SK-N-SH (cell line): ENCODE data around the gene CFAP99. TPM values are rescaled to one million over a fixed set of nuclear protein-coding genes. Genes with fewer than 3 reads are reported as not detected.

ENCODE experiments used
- CTCF ChIA-PET: fragments of 300-600, 350-600 bp; formaldehyde crosslinking; extraction: SDS; loops from one replicate; lab custom pipeline; 2021; lab: Yijun Ruan, JAX
- POLR2A ChIA-PET: fragments of 350-600 bp; sonication (Branson Sonifier 250); formaldehyde crosslinking; extraction: SDS; loops from one replicate; lab custom pipeline; 2020; ENCODE audit warnings: antibody characterized with exemption, inconsistent platforms; lab: Yijun Ruan, JAX
- DNase-seq: peaks from one replicate; pipeline ENCODE4 v3.0.0; 2012
- H2AFZ ChIP-seq: fragments of 200-600 bp; sonication (generic); 2 replicates; pipeline ENCODE4 v1.8.1; 2016; ENCODE audit warnings: antibody characterized with exemption, mild to moderate bottlenecking, low read depth
- H3F3A ChIP-seq: fragments of 200-600 bp; sonication (generic); replicated peaks from 2 replicates; pipeline ENCODE3; 2016; ENCODE audit warnings: antibody characterized with exemption, mild to moderate bottlenecking; ENCODE audit not compliant: insufficient read depth
- H3K27ac ChIP-seq, 2 experiments: fragments of 200-500 bp in 1 of 2; fragments of 200-600 bp in 1 of 2; sonication (Bioruptor generic) in 1 of 2; sonication (generic), shearing (Covaris generic) in 1 of 2; 2 replicates each; pipeline versions ENCODE4 v1.5.1 to v1.6.1; 2014 to 2016; ENCODE audit warnings: low read depth in 2 of 2, inconsistent platforms in 1 of 2, low read length in 1 of 2, mild to moderate bottlenecking in 1 of 2, mixed read lengths in 1 of 2
- H3K27me3 ChIP-seq: fragments of 200-600 bp; sonication (generic), shearing (Covaris generic); 2 replicates; pipeline ENCODE4 v1.6.1; 2016; ENCODE audit warnings: mixed run types; ENCODE audit not compliant: insufficient read depth
- H3K36me3 ChIP-seq, 2 experiments: fragments of 200-500 bp in 1 of 2; fragments of 200-600 bp in 1 of 2; sonication (Bioruptor generic) in 1 of 2; sonication (generic) in 1 of 2; replicated peaks in 1 of 2; 2 replicates each; pipeline versions ENCODE3 to v1.5.1; 2014 to 2016; ENCODE audit warnings: low read length in 1 of 2, mild to moderate bottlenecking in 1 of 2; ENCODE audit not compliant: insufficient read depth in 2 of 2, control insufficient read depth in 1 of 2
- H3K4me1 ChIP-seq, 2 experiments: fragments of 200-500 bp in 1 of 2; fragments of 200-600 bp in 1 of 2; sonication (Bioruptor generic) in 1 of 2; sonication (generic), shearing (Covaris generic) in 1 of 2; 2 replicates each; pipeline versions ENCODE4 v1.5.1 to v1.6.1; 2014 to 2016; ENCODE audit warnings: low read depth in 1 of 2, low read length in 1 of 2, mixed run types in 1 of 2; ENCODE audit not compliant: insufficient read depth in 2 of 2, control insufficient read depth in 1 of 2
- H3K4me2 ChIP-seq: fragments of 200-600 bp; sonication (generic), shearing (Covaris generic); 2 replicates; pipeline ENCODE4 v1.6.1; 2017; ENCODE audit warnings: mixed run types
- H3K4me3 ChIP-seq, 2 experiments: fragments of 200-500 bp in 1 of 2; fragments of 200-600 bp in 1 of 2; sonication (Bioruptor generic) in 1 of 2; sonication (generic), shearing (Covaris generic) in 1 of 2; 2 replicates each; pipeline versions ENCODE4 v1.5.1 to v1.8.1; 2014 to 2016; ENCODE audit warnings: low read depth in 2 of 2, inconsistent platforms in 1 of 2, low read length in 1 of 2, mild to moderate bottlenecking in 1 of 2, mixed read lengths in 1 of 2, moderate library complexity in 1 of 2
- H3K79me2 ChIP-seq: fragments of 200-600 bp; sonication (generic); 2 replicates; pipeline ENCODE4 v1.8.1; 2017; ENCODE audit warnings: mild to moderate bottlenecking; ENCODE audit not compliant: insufficient read depth
- H3K9ac ChIP-seq: fragments of 200-600 bp; sonication (generic); 2 replicates; pipeline ENCODE4 v1.6.1; 2017; ENCODE audit warnings: mixed run types
- H3K9me2 ChIP-seq: fragments of 200-600 bp; sonication (generic); 2 replicates; pipeline ENCODE4 v1.6.1; 2017; ENCODE audit warnings: mixed run types
- H3K9me3 ChIP-seq: fragments of 200-600 bp; sonication (generic); 2 replicates; pipeline ENCODE4 v1.6.1; 2017; ENCODE audit warnings: mixed run types, mild to moderate bottlenecking, moderate library complexity
- H4K20me1 ChIP-seq: fragments of 200-600 bp; sonication (generic); 2 replicates; pipeline ENCODE4 v1.6.1; 2017; ENCODE audit warnings: mild to moderate bottlenecking, mixed run types; ENCODE audit not compliant: insufficient read depth
- CHD2 ChIP-seq: fragments of 150-350 bp; IDR thresholded peaks from 2 replicates; pipeline ENCODE4 v1.6.1; 2018; ENCODE audit warnings: low read length; ENCODE audit not compliant: partially characterized antibody
- EP300 ChIP-seq, 2 experiments: IDR thresholded peaks; 2 replicates each; pipeline versions ENCODE4 v1.4.0 to v1.6.1; 2012; ENCODE audit warnings: borderline replicate concordance in 1 of 2, low read depth in 1 of 2, low read length in 1 of 2
- FOSL2 ChIP-seq: IDR thresholded peaks from 2 replicates; pipeline ENCODE4 v1.4.0; 2012; ENCODE audit warnings: low read depth, mild to moderate bottlenecking, moderate library complexity, borderline replicate concordance
- FOXJ3 ChIP-seq: sonication (generic); formaldehyde crosslinking; IDR thresholded peaks from 2 replicates; pipeline ENCODE4 v1.5.1; 2020; ENCODE audit warnings: mild to moderate bottlenecking, missing genetic modification reagents
- FOXM1 ChIP-seq: IDR thresholded peaks from 2 replicates; pipeline ENCODE4 v1.4.0; 2012; ENCODE audit warnings: low read depth, mild to moderate bottlenecking
- GABPA ChIP-seq: IDR thresholded peaks from 2 replicates; pipeline ENCODE4 v1.4.0; 2012; ENCODE audit warnings: low read depth, mild to moderate bottlenecking
- GATA2 ChIP-seq: sonication (generic); formaldehyde crosslinking; IDR thresholded peaks from 2 replicates; pipeline ENCODE4 v1.5.0; 2020; ENCODE audit warnings: mild to moderate bottlenecking, missing genetic modification reagents
- JUND ChIP-seq: IDR thresholded peaks from 2 replicates; pipeline ENCODE4 v1.4.0; 2012
- MAX ChIP-seq: IDR thresholded peaks from 2 replicates; pipeline ENCODE4 v1.4.0; 2012; ENCODE audit warnings: low read depth
- PBX3 ChIP-seq: IDR thresholded peaks from 2 replicates; pipeline ENCODE4; 2012
- POLR2AphosphoS5 ChIP-seq: IDR thresholded peaks from 2 replicates; pipeline ENCODE4 v1.6.1; 2012; ENCODE audit warnings: low read depth, low read length
- RFX5 ChIP-seq: IDR thresholded peaks from 2 replicates; pipeline ENCODE4 v1.6.1; 2012; ENCODE audit warnings: mild to moderate bottlenecking, improper control_type of control experiment, low read length
- RXRA ChIP-seq: IDR thresholded peaks from 2 replicates; pipeline ENCODE4 v1.4.0; 2012; ENCODE audit warnings: low read depth, mild to moderate bottlenecking, borderline replicate concordance
- SIN3A ChIP-seq: IDR thresholded peaks from 2 replicates; pipeline ENCODE4 v1.6.1; 2012; ENCODE audit warnings: low read depth, mild to moderate bottlenecking, low read length, moderate library complexity, borderline replicate concordance
- TAF1 ChIP-seq: IDR thresholded peaks from 2 replicates; pipeline ENCODE4 v1.6.1; 2012; ENCODE audit warnings: low read depth, mild to moderate bottlenecking, low read length, moderate library complexity, borderline replicate concordance
- USF1 ChIP-seq: IDR thresholded peaks from 2 replicates; pipeline ENCODE4 v1.4.0; 2012; ENCODE audit warnings: low read depth, borderline replicate concordance
- YY1 ChIP-seq: IDR thresholded peaks from 2 replicates; pipeline ENCODE4 v1.4.0; 2012; ENCODE audit warnings: low read depth, mild to moderate bottlenecking
- WGBS: methylation state at CpG from one replicate; pipeline ENCODE4 v1.1.6; 2017; ENCODE audit warnings: low lambda C conversion rate; 5-methylcytosine and 5-hydroxymethylcytosine counted together
- polyA plus RNA-seq, 3 experiments: library from polyadenylated mRNA; depleted of rRNA; stranded (reverse); fragments of >200 nt; gene quantifications; 2 replicates each; pipeline ENCODE4 v1.2.3, GENCODE V29; 2012
- TF ChIP-seq, protein P1 (sequence below): fragments of 150-350 bp; IDR thresholded peaks from 2 replicates; pipeline ENCODE4 v1.6.1; 2016; ENCODE audit warnings: mild to moderate bottlenecking, low read depth, low read length

Gene CFAP99
- polyA plus RNA-seq, 1 of the 3 experiments (the other 2 are of a cell fraction) = 0.13 TPM

- no peak for TF ChIP-seq PBX3
- no peak for TF ChIP-seq MAX
- TF ChIP-seq, protein P1, sequence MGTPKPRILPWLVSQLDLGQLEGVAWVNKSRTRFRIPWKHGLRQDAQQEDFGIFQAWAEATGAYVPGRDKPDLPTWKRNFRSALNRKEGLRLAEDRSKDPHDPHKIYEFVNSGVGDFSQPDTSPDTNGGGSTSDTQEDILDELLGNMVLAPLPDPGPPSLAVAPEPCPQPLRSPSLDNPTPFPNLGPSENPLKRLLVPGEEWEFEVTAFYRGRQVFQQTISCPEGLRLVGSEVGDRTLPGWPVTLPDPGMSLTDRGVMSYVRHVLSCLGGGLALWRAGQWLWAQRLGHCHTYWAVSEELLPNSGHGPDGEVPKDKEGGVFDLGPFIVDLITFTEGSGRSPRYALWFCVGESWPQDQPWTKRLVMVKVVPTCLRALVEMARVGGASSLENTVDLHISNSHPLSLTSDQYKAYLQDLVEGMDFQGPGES = no peak
- TF ChIP-seq SIN3A = no peak
- no peak for TF ChIP-seq CHD2
- TF ChIP-seq GATA2 (CRISPR knock-in tag) = no peak
These were observed 9.8 kb upstream of the CFAP99 start (continued) for GRCh38 chr4:2408976-2409375.

GRCh38 chr4:2409381-2409783, 9.4 kb upstream of the CFAP99 start:
- H3K9me2 ChIP-seq = no peaks in the 10 kb centered on the region
- no peaks in the 10 kb centered on the region for H3K27me3 ChIP-seq
- H3F3A ChIP-seq = peaks cover 11% of the 10 kb centered on the region
- H3K36me3 ChIP-seq = no peaks in the 10 kb centered on the region
- H3K4me2 ChIP-seq = no peak overlapping the region
- peaks cover 9 to 26% of the 10 kb centered on the region in 2 experiments; a peak in 2 of 4 replicates for H3K4me1 ChIP-seq
- 85% methylated on average over 4 of the region's 14 CpGs for WGBS
- H3K4me3 ChIP-seq = no peak overlapping the region
- H3K27ac ChIP-seq = no peak overlapping the region
- ChIA-PET POLR2A (no interaction called here), CTCF (no interaction called here)
- DNase-seq = no peak
- TF ChIP-seq FOXM1 = no peak
- H4K20me1 ChIP-seq = no peaks in the 10 kb centered on the region
- H3K9me3 ChIP-seq = no peaks in the 10 kb centered on the region
- H3K79me2 ChIP-seq = no peaks in the 10 kb centered on the region
- no peak overlapping the region for H3K9ac ChIP-seq
- H2AFZ ChIP-seq = no peak overlapping the region

DNA sequence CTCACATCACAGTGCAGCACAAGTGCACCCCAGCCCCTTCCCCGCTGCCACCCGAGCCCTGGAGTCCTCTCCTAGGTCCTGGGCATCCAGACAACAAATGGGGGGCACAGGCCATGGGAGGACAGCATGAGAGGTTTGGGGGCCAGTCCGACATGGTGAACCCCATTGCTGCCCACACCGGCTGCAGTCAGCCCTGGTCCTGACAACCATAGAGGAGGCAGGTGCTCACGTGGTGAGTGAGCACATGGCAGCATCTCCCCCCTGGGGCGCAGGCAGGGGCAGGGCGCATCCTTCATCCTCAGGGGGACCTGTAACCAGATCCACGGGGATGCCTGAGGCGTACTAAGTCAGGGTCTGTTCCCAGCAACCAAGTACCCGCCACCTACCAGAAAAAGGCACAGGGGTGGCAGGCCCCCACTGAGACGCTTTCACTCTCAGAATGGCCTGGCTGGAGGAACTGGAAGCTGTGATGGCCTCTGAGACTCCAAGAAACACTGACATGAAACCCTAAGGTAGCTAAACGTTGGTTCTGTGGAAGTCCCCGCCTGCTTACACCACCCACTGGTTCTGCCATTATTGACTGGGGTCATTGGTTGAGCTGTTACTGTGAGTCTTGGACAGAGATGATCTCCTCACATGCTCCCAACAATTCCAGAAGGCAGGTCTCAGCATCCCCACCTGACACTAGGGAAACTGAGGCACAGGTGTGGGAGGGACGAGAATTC, 6.8 kb upstream of the CFAP99 start:
- Histone ChIP-seq H3K4me3 (peak overlapping the region in 1 of 2 experiments; percentile 43; a peak in 1 of 4 replicates), H3K9ac (peak overlapping the region; percentile 68; the same call in 1 of the 2 replicates), H3K27ac (peak overlapping the region; percentile 82 to 97)

More for the DNA sequence above, 6.8 kb upstream of the CFAP99 start:
- ChIA-PET CTCF (interaction anchor here (1.0 to 6.3 kb wide), 7 partner anchors 10 to 191 kb away, joined by 4 to 30 read pairs (median 7); partner anchors contain the start of gene RNF4), POLR2A (interaction anchor here (1.2 to 2.2 kb wide), 3 partner anchors 10 to 57 kb away, joined by 3 to 9 read pairs (median 8); partner anchors contain the start of gene RNF4)
- H3K9me3 ChIP-seq = no peaks in the 10 kb centered on the region
- peaks cover 11 to 33% of the 10 kb centered on the region in 2 experiments; a peak in 2 of 4 replicates for H3K4me1 ChIP-seq
- WGBS = 91% methylated on average over 5 of the region's 14 CpGs
- H3K4me2 ChIP-seq = peak overlapping the region; percentile 79
- no peaks in the 10 kb centered on the region for H3K79me2 ChIP-seq
- peak overlapping the region; percentile 66; the same call in 1 of the 2 replicates for H2AFZ ChIP-seq
- no peak for DNase-seq
- H3K36me3 ChIP-seq = no peaks in the 10 kb centered on the region
- H3K27me3 ChIP-seq = 0 out of 2 replicates have a peak, but pooled peaks cover 8% of the 10 kb centered on the region
- no peaks in the 10 kb centered on the region for H4K20me1 ChIP-seq
- H3K9me2 ChIP-seq = no peaks in the 10 kb centered on the region
- TF ChIP-seq GABPA (no peak), RXRA (no peak), FOXJ3 (CRISPR knock-in tag) (no peak), PBX3 (no peak), FOSL2 (no peak), YY1 (no peak), EP300 (IDR thresholded peaks at IDR 0.05; ENCODE audit: borderline replicate concordance in 1 of 2, low read depth in 1 of 2, low read length in 1 of 2) (no peak), POLR2AphosphoS5 (no peak), USF1 (no peak), GATA2 (CRISPR knock-in tag) (no peak), TAF1 (no peak), CHD2 (no peak), JUND (no peak), FOXM1 (no peak), RFX5 (no peak)
- TF ChIP-seq, protein P1 = no peak
- peaks cover 29% of the 10 kb centered on the region for H3F3A ChIP-seq
